Measurements from ENCODE around the gene TRPM3.

Gene TRPM3

DNA sequence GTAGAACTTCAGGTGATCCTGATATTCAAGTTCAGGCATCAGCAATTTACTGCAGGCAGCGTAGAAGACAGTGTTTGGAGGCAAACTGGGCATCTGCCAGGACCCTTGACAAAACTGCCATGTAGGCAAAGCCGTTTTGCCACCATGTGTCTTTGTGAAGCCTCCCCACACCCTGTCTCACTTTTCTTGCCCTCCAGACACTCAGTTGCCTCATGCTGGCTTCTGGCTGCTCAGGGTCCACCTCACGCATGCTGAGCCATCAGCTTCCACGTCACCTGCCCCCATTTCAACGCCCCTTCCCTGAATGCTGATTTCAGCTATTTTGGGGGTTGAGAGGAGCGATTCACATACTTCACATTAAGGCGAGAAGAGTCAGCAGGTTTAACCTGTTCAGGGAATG lies 541.7 kb downstream of the TRPM3 start:
- DNase-seq (ENCODE audit: low spot score): no peak

DNA sequence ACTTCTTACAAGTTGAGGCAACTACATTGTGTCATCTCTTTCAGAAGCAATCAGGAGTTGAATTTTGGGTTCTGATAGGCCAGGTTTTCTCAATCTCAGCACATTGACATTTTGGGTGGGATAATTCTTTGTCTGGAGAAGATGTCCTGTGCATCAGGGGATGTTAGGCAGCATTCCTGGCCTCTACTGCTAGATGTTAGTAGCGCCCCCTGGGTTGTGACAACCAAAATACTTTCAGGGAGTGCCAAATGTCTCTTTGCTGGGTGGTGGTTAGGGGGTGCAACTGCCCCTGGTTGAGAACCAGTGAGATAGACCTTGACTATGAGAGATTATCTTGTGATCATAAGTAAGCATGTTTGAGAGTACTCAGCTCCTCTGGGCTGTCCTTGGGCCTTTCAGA lies 542.7 kb downstream of the TRPM3 start:
- no peak for DNase-seq (ENCODE audit: low spot score)

DNA sequence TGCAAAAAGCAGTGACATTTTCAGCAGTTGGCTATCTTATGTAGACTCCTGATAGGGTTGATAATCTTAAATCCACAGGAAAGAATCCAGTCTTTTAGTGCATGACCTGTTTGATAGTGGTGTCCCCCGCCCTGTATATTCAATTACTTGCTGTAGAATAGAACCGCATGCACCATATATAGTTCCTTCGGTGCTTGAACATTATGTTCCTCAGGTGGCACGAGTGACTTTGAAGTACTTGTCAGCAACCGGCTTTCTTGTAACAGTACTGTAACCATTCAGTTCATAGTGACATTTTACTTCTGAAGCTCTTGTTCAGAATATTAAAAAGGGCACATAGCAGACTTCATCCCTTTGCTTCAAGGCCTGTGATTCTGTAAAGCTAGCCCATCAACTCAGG lies 543.8 kb downstream of the TRPM3 start:
- DNase-seq (ENCODE audit: low spot score): no peak

DNA sequence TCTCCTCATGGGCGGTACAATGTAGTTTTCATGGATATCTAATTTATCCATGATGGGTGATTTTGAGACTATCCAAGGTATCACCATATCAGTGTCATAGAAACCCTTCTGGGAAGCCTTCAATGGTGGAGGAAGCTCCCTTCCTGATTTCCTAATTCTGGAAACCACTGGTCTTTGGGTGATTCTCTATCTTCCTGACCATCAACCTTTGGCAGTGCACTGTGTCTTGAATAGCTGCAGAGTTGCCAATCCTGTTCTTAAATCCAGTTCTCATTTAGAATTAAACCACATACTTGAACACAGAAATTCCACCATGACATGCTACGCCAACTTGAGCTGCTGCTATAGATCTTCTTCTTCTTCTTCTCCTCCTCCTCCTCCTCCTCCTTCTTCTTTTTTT lies 545.3 kb downstream of the TRPM3 start:
- no peak for DNase-seq (ENCODE audit: low spot score)

DNA sequence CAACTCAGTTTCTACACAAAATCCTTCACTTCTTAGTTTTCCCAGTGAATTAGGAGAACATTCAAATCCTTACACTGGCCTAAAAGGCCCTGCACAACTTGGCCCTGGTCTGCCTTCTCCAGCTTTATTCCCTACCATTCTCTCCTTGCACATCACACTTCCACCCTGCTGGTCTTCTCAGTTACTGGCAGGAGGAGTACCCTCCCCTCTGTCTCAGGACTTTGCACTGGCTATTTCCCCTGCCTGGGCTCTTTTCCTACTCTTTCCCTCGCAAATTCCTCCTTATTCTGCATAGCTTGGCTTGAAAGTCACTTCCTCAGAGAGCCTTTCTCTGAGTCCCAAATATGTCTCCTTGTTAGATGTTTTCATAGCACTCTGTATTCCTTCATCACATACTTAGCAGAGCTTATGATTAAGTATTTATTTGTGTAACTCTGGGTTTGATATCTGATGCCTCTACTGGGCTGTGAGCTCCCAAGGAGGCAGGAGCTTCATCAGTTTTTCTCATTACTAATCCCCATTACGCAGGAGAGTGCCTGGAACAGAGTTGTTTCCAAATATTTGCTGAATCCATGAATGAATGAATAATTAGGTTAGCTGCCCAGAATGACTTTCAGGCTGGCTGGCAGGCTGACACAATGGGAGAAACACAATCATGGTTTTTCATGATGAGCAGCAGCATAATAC lies 547.1 kb downstream of the TRPM3 start:
- peak; percentile 69 for DNase-seq (ENCODE audit: low spot score)

DNA sequence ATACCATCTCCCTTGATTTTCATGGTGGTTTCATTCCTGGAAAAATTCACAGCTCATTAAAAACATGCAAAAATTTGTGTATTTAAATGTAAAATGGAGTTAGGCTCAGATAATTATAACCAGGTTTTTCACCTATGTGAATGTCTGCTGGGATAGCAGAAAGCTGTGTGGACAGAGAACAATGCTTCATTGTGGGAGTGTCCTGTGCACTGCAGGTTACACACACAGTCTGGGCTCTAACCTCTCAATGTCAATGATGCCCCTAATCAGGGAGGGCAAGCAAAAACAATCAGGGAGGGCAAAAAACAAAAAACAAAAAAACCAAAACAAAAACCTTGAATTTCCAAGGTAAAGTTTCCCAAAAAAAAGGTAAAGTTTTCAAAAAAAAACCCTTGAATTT lies 548.1 kb downstream of the TRPM3 start:
- DNase-seq (ENCODE audit: low spot score): no peak

DNA sequence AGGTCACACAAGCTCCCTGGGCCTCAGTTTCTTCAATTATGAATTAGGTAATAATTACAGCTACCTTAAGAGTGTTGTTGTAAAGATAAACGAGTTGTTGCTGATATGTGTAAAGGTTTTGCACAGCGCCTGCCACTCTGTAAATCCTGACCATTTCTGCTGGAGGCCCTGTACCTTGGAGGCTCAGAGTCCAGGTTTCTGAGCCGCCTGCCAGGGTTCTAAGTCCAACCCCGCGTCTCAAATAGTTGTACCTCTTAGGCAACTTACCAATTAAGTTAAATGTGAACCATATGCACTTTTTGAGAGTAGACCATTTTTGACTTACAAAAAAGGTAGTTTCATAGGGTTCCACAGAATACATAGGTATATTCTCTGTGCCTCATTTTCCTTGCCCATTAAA lies 550.2 kb downstream of the TRPM3 start:
- no peak for DNase-seq (ENCODE audit: low spot score)

DNA sequence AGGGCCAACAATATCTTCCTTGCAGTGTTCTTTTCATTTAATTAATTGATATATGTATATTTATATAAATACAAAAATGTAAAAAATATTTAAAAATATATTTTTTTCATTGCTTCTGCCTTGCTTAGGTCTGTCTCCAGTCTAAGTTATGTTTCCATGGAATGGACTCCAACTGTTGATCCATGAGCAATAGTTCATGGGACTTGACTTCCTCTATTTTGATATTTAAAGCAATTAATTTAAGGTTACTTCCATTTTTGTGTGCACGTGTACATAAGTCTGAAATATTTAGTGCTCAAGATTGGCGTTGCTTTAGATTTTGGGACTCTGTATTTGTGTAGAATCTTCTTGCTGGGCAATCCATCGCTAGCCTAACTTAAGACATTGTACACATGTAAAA lies 551.6 kb downstream of the TRPM3 start:
- DNase-seq (ENCODE audit: low spot score): no peak

DNA sequence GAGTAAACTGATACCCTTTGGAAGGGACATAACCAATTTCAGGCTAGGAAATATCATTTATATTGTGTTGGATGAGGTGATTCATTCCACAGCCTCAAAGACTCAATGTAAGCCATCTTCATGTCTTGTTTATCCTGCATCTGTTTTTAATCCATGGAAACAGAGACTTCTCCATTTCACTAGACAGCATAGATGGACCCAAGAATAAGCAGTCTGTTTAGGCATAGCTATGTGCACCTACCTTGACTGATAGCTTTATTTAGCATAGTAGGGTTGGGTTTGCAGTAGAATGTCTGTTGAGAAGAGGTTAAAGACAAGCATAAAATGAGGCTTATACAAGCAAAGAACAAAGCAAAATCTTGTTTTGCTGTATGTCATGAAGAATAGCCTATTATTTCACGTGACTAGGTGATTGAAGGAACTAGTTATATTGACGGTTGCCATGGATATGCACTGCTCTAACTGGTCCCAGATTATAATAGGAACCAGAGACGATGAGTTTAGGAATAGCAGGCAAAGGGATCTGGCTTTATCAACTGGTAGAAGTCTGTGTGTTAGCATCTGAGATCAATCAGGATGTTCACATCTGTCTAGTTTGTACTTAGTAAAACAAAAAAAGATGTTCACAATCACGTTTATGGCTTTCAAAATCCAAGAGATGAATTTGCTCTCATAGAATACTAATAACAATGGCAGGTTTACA lies 552.2 kb downstream of the TRPM3 start:
- peak; percentile 32 for DNase-seq (ENCODE audit: low spot score)

DNA sequence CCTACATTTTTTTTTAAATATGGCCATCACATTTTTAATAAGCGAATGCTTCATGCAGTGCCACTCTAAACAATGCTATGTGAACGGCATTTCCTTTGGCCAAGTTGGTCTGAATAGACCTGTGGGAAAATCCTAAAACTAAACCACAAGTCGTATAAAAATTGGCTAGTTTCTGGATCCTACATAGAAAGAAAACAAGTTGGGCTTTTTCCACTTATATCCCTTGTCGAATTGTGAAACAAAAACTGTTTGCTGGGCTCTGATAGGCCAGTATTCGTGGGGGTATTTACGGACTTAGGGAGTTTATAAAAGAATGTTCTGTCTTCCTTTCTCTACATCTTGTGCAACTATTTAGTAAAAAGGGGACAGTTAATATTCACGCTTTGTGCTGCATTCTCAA lies 553.9 kb downstream of the TRPM3 start:
- DNase-seq (ENCODE audit: low spot score): no peak

DNA sequence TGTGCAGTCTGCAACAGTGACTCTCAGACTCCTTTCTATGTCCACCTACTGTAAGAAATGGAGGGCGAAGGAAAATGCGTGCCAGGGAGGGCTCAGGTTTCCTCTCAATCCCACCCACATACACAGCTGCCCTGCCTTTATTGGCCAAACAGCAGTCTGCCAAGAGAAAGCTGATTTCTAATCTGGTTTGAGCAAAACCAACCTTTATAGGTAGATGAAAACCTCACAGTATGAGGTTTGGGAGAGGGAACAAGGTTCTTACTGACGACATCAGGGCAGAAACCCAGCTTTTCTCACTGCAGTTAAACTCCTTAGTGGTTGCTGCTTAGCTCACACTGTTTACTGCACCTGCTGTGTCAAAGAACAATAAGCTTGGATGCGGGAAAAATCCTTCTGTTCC lies 554.7 kb downstream of the TRPM3 start:
- DNase-seq (ENCODE audit: low spot score): no peak

DNA sequence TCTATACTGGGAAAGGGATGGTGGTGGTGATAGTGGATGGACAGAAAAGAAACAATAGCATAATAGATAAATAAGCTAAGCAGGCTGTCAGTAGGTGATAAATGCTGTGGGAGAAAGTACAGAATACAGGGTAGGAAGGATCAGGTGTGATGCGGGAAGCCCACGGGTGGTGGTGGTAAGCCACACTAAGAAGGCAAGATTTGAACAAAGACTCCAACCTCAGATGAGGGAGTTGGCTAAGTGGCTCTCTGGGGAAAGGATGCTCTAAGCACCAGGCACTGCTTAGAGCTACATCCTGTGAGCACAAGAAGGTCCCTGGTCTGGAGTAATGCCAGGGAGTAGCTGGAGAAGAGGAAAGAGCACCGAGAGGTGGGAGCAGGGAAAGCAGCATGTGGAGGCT lies 555.4 kb downstream of the TRPM3 start:
- no peak for DNase-seq (ENCODE audit: low spot score)

DNA sequence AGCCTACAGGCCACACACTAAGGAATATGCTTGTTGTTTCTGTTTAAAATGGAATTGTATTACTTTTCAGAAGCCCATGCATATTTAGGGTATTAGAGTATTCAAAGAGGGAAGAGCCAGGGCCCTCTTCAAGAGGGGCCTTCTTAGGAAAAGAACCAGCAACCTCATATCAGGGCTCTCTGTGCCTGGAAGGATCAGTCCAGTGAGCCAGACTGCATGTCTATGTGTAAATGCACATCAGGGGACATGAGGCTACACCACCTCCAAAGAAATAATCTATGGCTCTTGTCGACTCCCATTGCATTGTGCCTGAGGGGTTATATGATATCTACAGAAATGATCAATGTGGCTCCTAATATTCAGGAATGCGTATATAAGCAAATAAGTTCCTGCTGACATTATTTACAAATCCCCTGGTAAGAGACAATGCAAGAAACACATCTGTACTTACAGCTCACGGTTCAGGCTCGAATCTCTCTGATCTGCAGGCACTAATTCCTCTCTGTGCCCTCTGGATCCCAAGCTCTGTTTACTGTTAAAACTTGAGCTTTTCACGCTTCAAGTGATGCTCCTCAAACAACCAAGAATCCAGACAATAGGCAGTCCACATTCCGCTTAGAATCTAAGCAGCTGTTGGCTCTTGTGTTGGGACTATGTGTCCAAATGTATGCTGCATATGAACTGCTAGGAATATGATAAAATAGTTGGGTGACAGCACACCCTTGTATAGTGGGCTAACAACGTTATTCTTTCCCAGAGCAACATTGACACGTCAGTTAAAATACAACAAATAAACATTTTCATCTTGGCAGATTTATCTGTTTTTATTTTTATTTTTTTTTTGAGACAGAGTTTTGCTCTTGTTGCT lies 556.7 kb downstream of the TRPM3 start:
- no peak for DNase-seq (ENCODE audit: low spot score)

DNA sequence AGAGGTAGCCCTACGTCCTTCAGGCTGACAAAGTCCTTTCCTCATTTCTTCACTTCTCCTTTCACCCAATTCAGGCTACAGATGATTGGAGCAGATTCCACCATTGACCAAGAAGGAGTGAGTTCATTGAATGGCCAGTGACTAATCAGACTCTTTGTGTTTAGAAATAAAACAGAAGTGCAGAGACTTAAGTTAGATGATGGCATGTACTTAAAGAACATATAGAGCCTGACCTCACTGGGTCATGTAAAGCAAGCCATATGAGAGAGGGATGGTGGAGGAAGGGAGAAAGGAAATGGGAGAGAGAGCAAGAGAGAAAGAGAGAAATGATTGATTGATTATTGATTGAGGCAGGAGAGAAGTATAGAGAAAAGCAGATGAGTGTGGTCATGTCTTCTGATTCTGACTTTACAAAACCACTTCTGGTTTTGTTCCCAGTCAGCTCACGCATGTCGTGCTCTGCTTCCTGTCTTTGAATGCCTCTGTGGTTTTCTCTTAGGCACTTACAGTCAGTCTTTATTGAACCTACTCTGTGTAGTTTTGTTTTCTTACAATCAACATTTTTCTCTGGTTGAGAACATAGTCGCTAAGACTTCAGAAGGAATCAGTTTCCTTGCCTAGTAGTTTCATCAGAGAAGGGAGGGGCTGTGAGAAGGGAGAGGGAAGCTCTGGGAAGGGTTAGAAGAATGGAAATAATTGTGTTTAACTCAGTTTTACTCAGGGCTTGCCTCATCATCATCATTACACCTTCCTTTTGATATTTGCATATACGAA lies 557.8 kb downstream of the TRPM3 start:
- DNase-seq (ENCODE audit: low spot score): peak; percentile 80

DNA sequence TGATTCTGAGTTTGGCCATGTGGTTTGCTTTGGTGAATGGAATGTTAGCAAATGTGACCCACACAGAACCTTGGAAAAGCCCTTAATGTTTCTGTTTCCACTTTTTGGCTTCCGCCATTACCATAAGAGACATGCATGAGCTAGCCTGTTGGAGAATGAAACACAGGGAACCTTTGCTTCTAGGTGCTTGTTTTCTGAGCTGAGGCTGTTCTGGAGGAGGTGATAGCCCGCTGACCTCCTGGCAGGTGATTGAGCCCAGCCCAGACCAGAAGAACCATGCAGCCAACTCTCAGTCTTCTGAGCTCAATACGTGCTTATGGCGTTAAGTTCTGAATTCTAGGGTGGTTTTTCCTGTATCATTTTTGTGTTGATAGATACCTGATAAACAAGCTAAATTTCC lies 558.4 kb downstream of the TRPM3 start:
- no peak for DNase-seq (ENCODE audit: low spot score)

DNA sequence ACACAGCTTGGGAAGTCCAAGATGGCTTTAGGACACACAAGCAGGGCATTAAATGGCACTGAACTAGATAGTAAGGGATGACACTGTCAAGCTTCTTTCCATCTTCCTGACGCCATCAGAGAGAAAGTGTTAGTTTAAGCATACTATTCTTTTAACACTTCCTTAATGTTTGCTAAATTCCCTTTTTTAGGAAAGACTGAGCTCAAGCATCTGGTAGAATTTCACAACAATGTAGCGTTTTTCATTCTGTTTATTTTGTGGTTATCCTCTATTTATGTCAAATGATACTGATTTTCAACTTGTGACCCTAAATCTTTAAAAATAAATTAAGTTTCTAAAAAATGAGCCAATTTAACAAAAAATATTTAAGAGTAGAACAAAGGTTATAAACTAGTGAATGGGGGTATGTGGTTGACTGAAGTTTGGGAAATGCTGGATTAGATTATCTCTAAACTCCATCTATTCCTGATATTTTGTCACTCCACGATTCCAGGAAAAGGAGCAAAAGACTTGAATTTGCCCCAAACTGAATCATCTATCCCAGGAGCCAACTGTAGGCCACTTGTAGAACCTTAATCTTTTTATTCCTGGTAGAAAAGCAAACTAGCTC lies 559.5 kb downstream of the TRPM3 start:
- no peak for DNase-seq (ENCODE audit: low spot score)

DNA sequence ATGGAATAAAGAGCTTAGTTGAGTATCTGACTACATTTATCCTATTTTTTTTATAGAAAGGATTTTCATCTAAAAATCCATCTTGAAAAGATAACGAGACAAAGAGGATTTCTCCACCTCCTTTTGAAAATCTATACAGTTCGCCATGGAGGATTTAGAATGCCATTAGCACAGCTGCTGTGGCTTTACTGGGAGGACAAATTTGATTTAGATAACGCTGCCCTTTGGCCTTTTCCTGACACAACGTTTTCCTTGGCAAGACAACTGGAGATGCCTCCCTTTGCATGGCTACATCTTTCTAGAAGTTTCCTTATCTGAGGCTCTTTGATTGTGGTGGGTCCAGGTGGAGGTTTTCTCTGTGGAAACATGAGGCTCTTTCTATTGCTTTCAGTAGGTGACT lies 560.3 kb downstream of the TRPM3 start:
- DNase-seq (ENCODE audit: low spot score): no peak

DNA sequence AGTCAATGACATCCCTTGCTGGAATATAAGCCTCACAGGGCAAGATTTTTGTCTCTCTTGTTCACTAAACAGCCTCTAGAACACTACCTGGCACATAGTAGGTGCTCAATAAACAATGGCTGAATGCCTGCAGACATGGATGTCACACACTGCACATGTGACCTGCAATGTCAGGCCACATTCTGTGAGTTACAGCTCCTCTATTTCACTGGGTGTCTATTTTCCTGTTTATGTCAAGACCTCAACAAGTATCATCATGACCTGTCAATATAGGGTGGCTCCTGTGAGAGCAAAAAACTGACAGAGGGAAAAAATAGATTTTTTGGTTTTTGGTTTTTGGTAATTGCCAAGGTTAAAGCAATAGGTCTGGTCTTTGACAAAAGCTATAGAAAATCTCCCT lies 562.3 kb downstream of the TRPM3 start:
- DNase-seq (ENCODE audit: low spot score): no peak

DNA sequence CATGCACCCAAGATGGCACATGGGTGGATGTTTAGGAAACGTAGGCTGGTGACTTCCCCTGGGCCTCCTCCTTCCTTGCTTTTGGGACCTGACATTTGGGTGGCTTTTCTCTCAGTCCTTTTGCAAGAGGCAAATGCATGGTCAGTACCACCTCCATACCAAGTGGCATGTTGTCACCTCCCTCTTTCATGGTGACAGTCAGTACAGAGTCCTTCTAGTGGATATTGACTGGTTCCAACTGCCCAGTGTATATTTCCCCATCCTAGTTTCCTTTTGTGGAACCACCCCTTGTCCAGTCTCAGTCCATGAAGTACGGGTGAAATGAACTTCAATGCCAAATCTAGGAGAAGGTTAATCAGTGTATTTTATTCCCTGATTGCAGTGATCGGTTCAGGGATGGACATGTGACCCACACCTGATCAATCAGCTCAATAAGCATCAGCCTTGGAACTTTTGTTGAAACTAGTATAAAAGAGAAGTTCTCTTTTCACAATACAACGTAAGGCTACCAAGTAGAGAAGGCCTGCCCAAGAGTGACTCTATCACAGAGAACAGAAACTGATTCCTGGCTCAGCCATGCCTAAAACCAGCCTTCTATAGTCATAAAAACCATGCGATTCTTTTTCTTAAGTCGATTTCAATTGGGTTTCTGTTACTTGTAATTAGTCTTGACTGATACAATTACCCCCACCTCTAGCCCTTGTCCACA lies 563.6 kb downstream of the TRPM3 start:
- no peak for DNase-seq (ENCODE audit: low spot score)

DNA sequence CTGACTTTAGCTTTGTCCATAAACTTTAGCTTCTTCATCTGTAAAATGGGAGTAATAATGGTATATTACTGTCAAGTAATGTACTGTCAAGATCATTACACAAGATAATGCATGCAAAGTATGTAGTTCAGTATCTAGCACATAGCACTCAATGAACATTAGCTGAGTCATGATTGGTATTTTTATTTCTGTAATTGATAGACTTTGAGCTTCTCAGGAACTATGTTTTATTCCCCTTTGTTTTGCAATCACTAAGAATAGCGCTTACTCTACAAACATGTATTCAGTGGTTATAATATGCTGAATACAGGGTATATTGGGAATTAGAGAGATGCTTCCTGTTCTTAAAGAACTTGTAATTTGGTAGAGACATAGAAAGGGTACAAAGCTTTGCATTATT lies 564.6 kb downstream of the TRPM3 start:
- DNase-seq (ENCODE audit: low spot score): no peak

DNA sequence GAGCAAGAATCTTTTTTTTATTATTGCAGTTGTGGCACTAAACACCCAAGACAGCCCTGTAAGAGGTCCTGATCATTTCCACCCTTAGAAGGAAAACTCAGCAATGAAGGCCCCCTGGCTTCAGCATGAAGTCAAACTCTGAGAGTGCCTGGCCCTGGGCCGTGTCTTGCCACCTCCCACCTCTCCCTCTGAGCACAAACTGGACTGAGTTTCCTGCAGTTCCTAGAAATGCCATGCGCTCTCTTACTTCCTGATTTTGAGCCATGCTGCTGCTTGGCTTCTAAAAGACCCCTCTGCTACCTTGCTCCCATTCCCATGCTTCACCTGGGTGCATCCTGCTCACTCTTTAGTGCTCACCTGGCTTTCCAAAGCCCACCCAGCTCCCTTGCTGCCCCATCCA lies 566.5 kb downstream of the TRPM3 start:
- DNase-seq (ENCODE audit: low spot score): no peak
